Upper lobe of left lung (tissue), 4 donors: ENCODE data around the gene MCL1.
"Not testable (repeated sequence)": the region's sequence is repeated elsewhere in the genome, so short reads cannot be mapped to it uniquely, and the experiment has no call there.

ENCODE experiments used
- EP300 ChIP-seq, 4 donors: sonication (generic); formaldehyde crosslinking; IDR thresholded peaks; one replicate each; pipeline ENCODE4 v1.5.1; 2017; ENCODE audit warnings: antibody characterized with exemption in 4 of 4, control low read depth in 2 of 4
- POLR2A ChIP-seq, 4 donors: fragments of 450-650 bp; IDR thresholded peaks; one replicate each; pipeline ENCODE4 v1.5.1; 2016 to 2017; ENCODE audit warnings: antibody characterized with exemption in 4 of 4, mild to moderate bottlenecking in 2 of 4
- POLR2AphosphoS5 ChIP-seq, 2 donors: sonication (generic); formaldehyde crosslinking; IDR thresholded peaks; one replicate each; pipeline ENCODE4 v1.5.1; 2017; ENCODE audit warnings: antibody characterized with exemption in 2 of 2
- TF ChIP-seq, protein P1 (sequence below), 6 experiments: fragments of 450-650 bp in 4 of 6; fragments of 200-600 bp in 2 of 6; sonication (generic) in 2 of 6; IDR thresholded peaks; one replicate each; pipeline ENCODE4 v1.5.1; 2016 to 2019; ENCODE audit warnings: antibody characterized with exemption in 6 of 6

DNA sequence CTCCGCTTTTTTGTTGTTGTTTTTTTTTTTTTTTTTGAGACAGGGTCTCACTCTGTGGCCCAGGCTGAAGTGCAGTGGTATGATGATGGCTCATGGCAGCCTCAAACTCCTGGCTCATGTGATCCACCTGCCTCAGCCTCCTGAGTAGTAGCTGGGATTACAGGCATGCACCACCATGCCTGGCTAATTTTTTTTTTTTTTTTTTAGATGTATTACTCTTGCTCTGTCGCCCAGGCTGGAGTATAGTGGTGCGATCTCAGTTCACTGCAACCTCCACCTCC lies 26.0 kb upstream of the MCL1 start:
- TF ChIP-seq POLR2A, POLR2AphosphoS5, EP300 (IDR thresholded peaks at IDR 0.05): not testable (repeated sequence)
- TF ChIP-seq, protein P1, sequence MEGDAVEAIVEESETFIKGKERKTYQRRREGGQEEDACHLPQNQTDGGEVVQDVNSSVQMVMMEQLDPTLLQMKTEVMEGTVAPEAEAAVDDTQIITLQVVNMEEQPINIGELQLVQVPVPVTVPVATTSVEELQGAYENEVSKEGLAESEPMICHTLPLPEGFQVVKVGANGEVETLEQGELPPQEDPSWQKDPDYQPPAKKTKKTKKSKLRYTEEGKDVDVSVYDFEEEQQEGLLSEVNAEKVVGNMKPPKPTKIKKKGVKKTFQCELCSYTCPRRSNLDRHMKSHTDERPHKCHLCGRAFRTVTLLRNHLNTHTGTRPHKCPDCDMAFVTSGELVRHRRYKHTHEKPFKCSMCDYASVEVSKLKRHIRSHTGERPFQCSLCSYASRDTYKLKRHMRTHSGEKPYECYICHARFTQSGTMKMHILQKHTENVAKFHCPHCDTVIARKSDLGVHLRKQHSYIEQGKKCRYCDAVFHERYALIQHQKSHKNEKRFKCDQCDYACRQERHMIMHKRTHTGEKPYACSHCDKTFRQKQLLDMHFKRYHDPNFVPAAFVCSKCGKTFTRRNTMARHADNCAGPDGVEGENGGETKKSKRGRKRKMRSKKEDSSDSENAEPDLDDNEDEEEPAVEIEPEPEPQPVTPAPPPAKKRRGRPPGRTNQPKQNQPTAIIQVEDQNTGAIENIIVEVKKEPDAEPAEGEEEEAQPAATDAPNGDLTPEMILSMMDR (IDR thresholded peaks at IDR 0.05), result not testable (repeated sequence)
